Parathyroid adenoma (tissue), 2 donors: ENCODE data around the gene CYB561D1.

Experiments
- H2AFZ ChIP-seq: fragments of 300-600 bp; sonication (generic); one replicate; pipeline ENCODE4 v1.7.0; 2017; ENCODE audit warnings: antibody characterized with exemption, mild to moderate bottlenecking
- H3K27ac ChIP-seq: fragments of 300-600 bp; sonication (generic); one replicate; pipeline ENCODE4 v1.7.0; 2017
- H3K27me3 ChIP-seq: fragments of 300-600 bp; sonication (generic); one replicate; pipeline ENCODE4 v1.7.0; 2017; ENCODE audit warnings: low read length; ENCODE audit not compliant: control insufficient read depth, insufficient read depth
- H3K36me3 ChIP-seq: fragments of 300-600 bp; sonication (generic); one replicate; pipeline ENCODE4 v1.7.0; 2017; ENCODE audit warnings: low read length; ENCODE audit not compliant: control insufficient read depth, insufficient read depth
- H3K4me1 ChIP-seq: fragments of 300-600 bp; sonication (generic); one replicate; pipeline ENCODE4 v1.7.0; 2017; ENCODE audit warnings: control low read depth
- H3K4me2 ChIP-seq: fragments of 300-600 bp; sonication (generic); one replicate; pipeline ENCODE4 v1.7.0; 2017; ENCODE audit warnings: low read length
- H3K4me3 ChIP-seq: fragments of 300-600 bp; sonication (generic); one replicate; pipeline ENCODE4 v1.7.0; 2017; ENCODE audit warnings: low read depth, low read length
- H3K79me2 ChIP-seq: fragments of 300-600 bp; sonication (generic); one replicate; pipeline ENCODE4 v1.7.0; 2017; ENCODE audit warnings: control low read depth
- H3K9ac ChIP-seq: fragments of 300-600 bp; sonication (generic); one replicate; pipeline ENCODE4 v1.7.0; 2017; ENCODE audit warnings: mild to moderate bottlenecking
- H3K9me3 ChIP-seq: fragments of 300-600 bp; sonication (generic); one replicate; pipeline ENCODE4 v1.7.0; 2017; ENCODE audit warnings: low read length; ENCODE audit not compliant: control insufficient read depth
- TF ChIP-seq, protein P1 (sequence below): fragments of 300-600 bp; sonication (generic); IDR thresholded peaks from one replicate; pipeline ENCODE4 v1.7.0; 2017; ENCODE audit warnings: antibody characterized with exemption, mild to moderate bottlenecking
- donor health status: primary hyperparathyroidism.

The CYB561D1 gene

DNA sequence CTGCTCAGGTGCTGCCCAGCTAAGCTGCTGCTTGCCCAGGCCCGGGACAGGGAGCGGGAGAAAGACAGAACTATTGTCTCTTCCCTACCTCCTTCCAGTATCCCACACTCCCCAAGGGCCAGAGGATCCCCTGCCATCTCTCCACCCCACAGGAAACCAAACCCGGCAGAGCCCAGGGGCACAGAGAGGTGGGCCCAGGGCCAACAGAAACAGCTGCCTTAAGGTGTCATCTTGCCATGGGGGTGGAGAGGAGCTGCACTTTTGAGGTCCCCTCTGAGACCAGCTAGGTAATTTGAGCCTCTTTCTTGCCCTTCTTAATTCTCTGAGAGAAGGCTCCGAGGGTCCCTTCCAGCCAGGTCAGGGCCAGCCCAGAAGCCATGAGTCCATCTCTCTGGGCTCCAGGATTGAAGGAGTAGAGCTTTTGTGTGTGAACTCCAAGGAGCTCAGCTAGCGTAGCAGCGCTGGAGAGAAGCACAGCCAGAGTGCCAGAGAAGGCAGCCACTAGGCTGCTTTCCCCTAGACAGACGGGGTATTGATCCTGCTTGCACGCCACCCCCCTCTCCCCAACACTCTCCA lies 36.1 kb downstream of the CYB561D1 start:
- H3K36me3 ChIP-seq, result no peaks in the 10 kb centered on the region
- peak overlapping the region; percentile 68 for H2AFZ ChIP-seq
- no peaks in the 10 kb centered on the region for H3K9me3 ChIP-seq
- no peak overlapping the region for H3K9ac ChIP-seq
- H3K27me3 ChIP-seq, result no peaks in the 10 kb centered on the region
- H3K79me2 ChIP-seq, result no peaks in the 10 kb centered on the region
- no peak overlapping the region for H3K4me2 ChIP-seq
- H3K4me3 ChIP-seq, result no peak overlapping the region
- no peak overlapping the region for H3K27ac ChIP-seq
- TF ChIP-seq, protein P1, sequence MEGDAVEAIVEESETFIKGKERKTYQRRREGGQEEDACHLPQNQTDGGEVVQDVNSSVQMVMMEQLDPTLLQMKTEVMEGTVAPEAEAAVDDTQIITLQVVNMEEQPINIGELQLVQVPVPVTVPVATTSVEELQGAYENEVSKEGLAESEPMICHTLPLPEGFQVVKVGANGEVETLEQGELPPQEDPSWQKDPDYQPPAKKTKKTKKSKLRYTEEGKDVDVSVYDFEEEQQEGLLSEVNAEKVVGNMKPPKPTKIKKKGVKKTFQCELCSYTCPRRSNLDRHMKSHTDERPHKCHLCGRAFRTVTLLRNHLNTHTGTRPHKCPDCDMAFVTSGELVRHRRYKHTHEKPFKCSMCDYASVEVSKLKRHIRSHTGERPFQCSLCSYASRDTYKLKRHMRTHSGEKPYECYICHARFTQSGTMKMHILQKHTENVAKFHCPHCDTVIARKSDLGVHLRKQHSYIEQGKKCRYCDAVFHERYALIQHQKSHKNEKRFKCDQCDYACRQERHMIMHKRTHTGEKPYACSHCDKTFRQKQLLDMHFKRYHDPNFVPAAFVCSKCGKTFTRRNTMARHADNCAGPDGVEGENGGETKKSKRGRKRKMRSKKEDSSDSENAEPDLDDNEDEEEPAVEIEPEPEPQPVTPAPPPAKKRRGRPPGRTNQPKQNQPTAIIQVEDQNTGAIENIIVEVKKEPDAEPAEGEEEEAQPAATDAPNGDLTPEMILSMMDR, result no peak
- peaks cover 2% of the 10 kb centered on the region for H3K4me1 ChIP-seq

DNA sequence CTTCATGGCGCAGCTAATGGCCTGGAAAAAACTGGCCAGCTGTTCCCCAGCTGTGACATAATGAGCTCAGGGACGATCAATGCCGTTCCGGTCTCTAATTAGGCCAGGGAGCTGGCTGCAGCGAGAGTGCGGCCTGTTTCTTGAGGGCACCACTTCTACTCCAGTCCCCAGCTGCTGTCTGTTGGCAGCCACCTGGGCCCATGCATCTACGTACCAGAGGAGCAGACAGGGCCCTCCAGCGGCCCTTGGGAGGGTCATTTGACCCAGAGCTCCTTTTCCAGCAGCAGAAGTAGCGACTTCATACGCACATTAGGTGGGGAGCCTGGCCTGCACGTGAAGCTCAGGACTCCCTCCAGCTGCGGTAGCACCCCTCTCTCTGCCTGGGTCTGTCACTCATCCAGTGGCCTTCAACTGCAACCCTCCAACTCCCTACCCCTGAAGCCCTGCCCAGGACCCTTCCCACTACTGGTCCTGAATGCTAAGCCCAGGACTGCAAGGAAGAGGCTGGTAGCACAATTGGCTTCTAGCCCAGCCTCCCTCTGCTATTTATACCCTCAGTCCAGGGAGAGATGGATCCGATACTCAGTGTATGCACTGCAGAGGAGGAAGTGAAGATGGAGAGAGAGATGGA lies 36.7 kb downstream of the CYB561D1 start:
- no peaks in the 10 kb centered on the region for H3K79me2 ChIP-seq
- no peak overlapping the region for H3K27ac ChIP-seq
- TF ChIP-seq, protein P1, result no peak
- H3K4me2 ChIP-seq, result no peak overlapping the region
- peaks cover 2% of the 10 kb centered on the region for H3K4me1 ChIP-seq
- H3K9ac ChIP-seq, result no peak overlapping the region
- no peaks in the 10 kb centered on the region for H3K27me3 ChIP-seq
- H3K4me3 ChIP-seq, result no peak overlapping the region
- H2AFZ ChIP-seq, result peak overlapping the region; percentile 33
- H3K9me3 ChIP-seq, result no peaks in the 10 kb centered on the region
- no peaks in the 10 kb centered on the region for H3K36me3 ChIP-seq

DNA sequence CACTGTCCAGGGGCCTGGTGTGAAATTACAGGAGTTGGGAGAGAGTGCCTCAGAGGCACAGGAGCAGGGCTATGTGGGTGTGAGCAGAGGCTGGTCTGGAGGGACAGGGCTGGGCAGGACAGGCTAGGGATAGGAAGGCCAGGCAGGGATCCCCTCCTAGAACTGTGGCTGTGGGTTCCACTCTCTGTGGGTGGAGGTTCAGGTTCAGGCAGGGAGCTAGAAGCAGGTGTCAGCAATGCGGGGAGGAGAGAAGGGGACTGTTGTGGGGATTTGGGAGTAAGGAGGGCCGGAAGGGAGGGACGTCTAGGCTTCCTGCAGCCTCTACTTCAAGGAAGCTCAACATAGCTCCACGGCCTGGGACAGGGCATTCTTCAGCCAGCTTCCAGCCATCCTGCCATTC lies 37.5 kb downstream of the CYB561D1 start:
- Histone ChIP-seq H3K27me3 (no peaks in the 10 kb centered on the region), H3K4me1 (peaks cover 2% of the 10 kb centered on the region), H3K4me2 (peak overlapping the region; percentile 77), H3K9ac (no peak overlapping the region), H2AFZ (peak overlapping the region; percentile 57), H3K4me3 (no peak overlapping the region), H3K27ac (no peak overlapping the region), H3K36me3 (no peaks in the 10 kb centered on the region), H3K79me2 (no peaks in the 10 kb centered on the region), H3K9me3 (no peaks in the 10 kb centered on the region)
- TF ChIP-seq, protein P1, result no peak

DNA sequence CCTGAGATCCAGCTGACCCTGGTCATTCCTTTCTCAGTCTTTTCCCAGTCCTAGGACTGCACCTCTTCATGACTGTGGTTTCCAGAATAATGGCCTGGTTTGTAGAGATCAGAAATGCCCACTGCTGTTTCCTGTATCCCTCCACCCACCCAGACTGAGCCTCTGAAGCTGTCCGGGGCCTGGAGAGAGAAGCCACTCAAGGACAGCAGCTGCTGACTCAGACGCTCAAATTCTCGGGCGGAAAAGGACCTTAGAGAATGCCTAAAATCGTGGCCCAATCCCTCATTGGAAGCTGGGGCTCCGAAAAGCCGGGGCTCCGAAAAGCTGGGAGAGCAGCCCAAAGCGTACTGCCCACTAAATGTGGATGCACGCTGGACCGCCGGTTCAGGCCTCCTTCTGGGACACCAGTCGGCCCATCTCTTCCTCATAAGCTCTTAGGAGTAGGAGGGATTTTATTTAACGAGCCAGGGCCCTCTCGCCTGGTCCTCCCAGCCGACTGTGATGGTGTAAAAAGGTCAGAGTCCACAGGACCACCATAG lies 38.0 kb downstream of the CYB561D1 start:
- TF ChIP-seq, protein P1, result no peak

More for the DNA sequence above, 38.0 kb downstream of the CYB561D1 start:
- Histone ChIP-seq H3K27me3 (no peaks in the 10 kb centered on the region), H3K27ac (no peak overlapping the region), H2AFZ (peak overlapping the region; percentile 57), H3K4me3 (peak overlapping the region; percentile 36), H3K4me2 (peak overlapping the region; percentile 77), H3K4me1 (peaks cover 2% of the 10 kb centered on the region), H3K36me3 (no peaks in the 10 kb centered on the region), H3K9ac (no peak overlapping the region), H3K9me3 (no peaks in the 10 kb centered on the region), H3K79me2 (no peaks in the 10 kb centered on the region)
